ENCODE measurements around the gene CCDC69.

GRCh38 chr5:151174612-151175101 is 49.2 kb downstream of the CCDC69 start:
- no peak for TF ChIP-seq GATA3 (IDR thresholded peaks at IDR 0.05; ENCODE audit: low read depth, low read length)
- TF ChIP-seq GATA2 (IDR thresholded peaks at IDR 0.05; ENCODE audit: low read depth, low read length): no peak
